Thoracic aorta (tissue), 2 donors: ENCODE results near the gene VAT1L. TPM values are rescaled to one million over a fixed set of nuclear protein-coding genes. Genes with fewer than 3 reads are reported as not detected.

Experiments
- ATAC-seq: fragments of 150-250 bp; one replicate; pipeline ENCODE4 v1.8.0; 2017; ENCODE audit warnings: low read depth; ENCODE audit not compliant: insufficient number of reproducible peaks, low FRiP score
- DNase-seq: peaks from one replicate; pipeline ENCODE4 v3.0.0-alpha.2; 2020; ENCODE audit warnings: low spot score
- H3K27ac ChIP-seq, 2 donors: fragments of 200-600 bp; sonication (generic); 1 replicate in 1 of 2; 2 replicates in 1 of 2; pipeline ENCODE4 v1.5.1; 2016; ENCODE audit warnings: mild to moderate bottlenecking in 2 of 2, moderate library complexity in 2 of 2
- H3K27me3 ChIP-seq: fragments of 200-600 bp; sonication (generic); replicated peaks from 2 replicates; pipeline ENCODE4 v1.6.0; 2016; ENCODE audit warnings: mild to moderate bottlenecking; ENCODE audit not compliant: insufficient read depth
- H3K36me3 ChIP-seq: fragments of 200-600 bp; sonication (generic); one replicate; pipeline ENCODE4 v1.5.1; 2016
- H3K4me1 ChIP-seq, 2 donors: fragments of 200-600 bp; sonication (generic); 1 replicate in 1 of 2; 2 replicates in 1 of 2; pipeline versions ENCODE4 v1.5.1 to v1.6.0; 2016; ENCODE audit warnings: low read depth in 2 of 2, mild to moderate bottlenecking in 1 of 2; ENCODE audit not compliant: control insufficient read depth in 1 of 2
- H3K4me3 ChIP-seq: fragments of 200-600 bp; sonication (generic); 2 replicates; pipeline ENCODE4 v1.5.1; 2016; ENCODE audit warnings: mild to moderate bottlenecking
- H3K9me3 ChIP-seq: fragments of 200-600 bp; sonication (generic); 2 replicates; pipeline ENCODE4 v1.5.1; 2016
- CTCF ChIP-seq: fragments of 200-600 bp; sonication (generic); IDR thresholded peaks from one replicate; pipeline ENCODE4 v1.5.1; 2019; ENCODE audit warnings: antibody characterized with exemption
- total RNA-seq, 2 donors: library from RNA; depleted of rRNA; stranded (reverse); fragments of >200 nt; gene quantifications; one replicate each; pipeline versions ENCODE4 v1.1.0 to v1.2.3, GENCODE V29; 2016

Gene VAT1L
- total RNA-seq, 2 donors from 2014 or later, result 10.4 to 27.1 TPM

GRCh38 chr16:77759201-77759600, 29.2 kb upstream of the VAT1L start:
- Histone ChIP-seq H3K27ac (no peak overlapping the region), H3K36me3 (no peaks in the 10 kb centered on the region), H3K27me3 (no peaks in the 10 kb centered on the region), H3K4me3 (no peak overlapping the region), H3K4me1 (peaks cover 0 to 5% of the 10 kb centered on the region in 2 donors), H3K9me3 (no peaks in the 10 kb centered on the region)
- no peak for TF ChIP-seq CTCF
- DNase-seq (no peak), ATAC-seq (no peak)

- H3K9me3 ChIP-seq, result no peaks in the 10 kb centered on the region
- no peak overlapping the region for H3K4me3 ChIP-seq
- H3K27me3 ChIP-seq, result no peaks in the 10 kb centered on the region
- no peak for TF ChIP-seq CTCF
- H3K27ac ChIP-seq, result no peak overlapping the region
- DNase-seq (no peak), ATAC-seq (no peak)
- no peaks in the 10 kb centered on the region for H3K36me3 ChIP-seq
- peaks cover 0 to 11% of the 10 kb centered on the region in 2 donors for H3K4me1 ChIP-seq
These were observed 28.5 kb upstream of the VAT1L start for GRCh38 chr16:77759821-77760220.

GRCh38 chr16:77760800-77761199, 27.6 kb upstream of the VAT1L start:
- TF ChIP-seq CTCF, result no peak
- Histone ChIP-seq H3K27ac (no peak overlapping the region), H3K9me3 (no peaks in the 10 kb centered on the region), H3K27me3 (no peaks in the 10 kb centered on the region), H3K4me3 (no peak overlapping the region), H3K4me1 (peaks cover 0 to 12% of the 10 kb centered on the region in 2 donors), H3K36me3 (no peaks in the 10 kb centered on the region)
- no peak for ATAC-seq
- DNase-seq, result no peak

DNA sequence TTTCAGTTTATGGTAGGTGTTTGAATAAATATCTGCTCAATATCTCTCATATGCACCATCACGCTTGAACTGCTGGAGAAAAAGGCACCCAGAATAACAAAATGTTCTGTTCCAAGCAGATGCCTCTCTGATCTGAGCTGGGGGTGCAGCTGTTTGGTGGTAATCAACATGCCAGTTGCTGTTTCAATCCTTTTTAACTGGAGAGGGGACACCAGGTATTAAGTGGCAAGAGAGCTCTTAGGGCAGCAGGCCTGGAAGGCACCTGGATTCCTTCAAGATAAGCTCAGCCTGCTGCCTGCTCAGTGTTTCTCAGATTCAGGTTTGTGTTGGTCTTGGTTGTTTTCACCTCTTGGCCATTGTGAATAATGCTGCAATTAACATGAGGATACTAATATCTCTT, 27.2 kb upstream of the VAT1L start:
- DNase-seq (no peak), ATAC-seq (no peak)
- no peak for TF ChIP-seq CTCF
- H3K4me3 ChIP-seq, result no peak overlapping the region
- no peaks in the 10 kb centered on the region for H3K27me3 ChIP-seq
- no peaks in the 10 kb centered on the region for H3K9me3 ChIP-seq
- H3K36me3 ChIP-seq, result no peaks in the 10 kb centered on the region
- H3K4me1 ChIP-seq, result peaks cover 0 to 12% of the 10 kb centered on the region in 2 donors
- no peak overlapping the region for H3K27ac ChIP-seq

DNA sequence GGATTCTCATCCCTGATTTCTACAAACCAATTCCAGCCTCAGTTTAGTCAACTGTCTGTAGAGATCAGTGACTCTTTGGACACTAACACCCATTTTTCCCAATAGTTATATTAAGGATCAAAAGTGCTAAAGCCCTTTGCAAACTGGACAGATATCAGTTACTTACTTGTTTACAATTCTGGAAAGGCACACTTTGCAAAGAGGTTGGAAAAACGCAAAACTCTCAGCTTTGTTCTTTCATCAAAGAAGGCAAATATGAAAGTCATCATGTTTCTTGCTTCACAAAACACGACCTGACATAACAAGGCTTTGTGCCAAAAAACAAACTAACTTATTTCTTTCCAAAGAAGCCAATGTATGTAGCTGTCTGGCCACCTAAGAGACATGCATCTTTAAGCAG, 26.1 kb upstream of the VAT1L start:
- TF ChIP-seq CTCF, result no peak
- no peak for ATAC-seq

More for the DNA sequence above, 26.1 kb upstream of the VAT1L start:
- Histone ChIP-seq H3K27ac (no peak overlapping the region), H3K4me3 (no peak overlapping the region), H3K27me3 (no peaks in the 10 kb centered on the region), H3K4me1 (peaks cover 0 to 12% of the 10 kb centered on the region in 2 donors), H3K9me3 (no peaks in the 10 kb centered on the region), H3K36me3 (no peaks in the 10 kb centered on the region)
- no peak for DNase-seq
